Testis (tissue), 3 donors: ENCODE measurements around the gene GRIN2C. TPM values are rescaled to one million over a fixed set of nuclear protein-coding genes. Genes with fewer than 3 reads are reported as not detected.

Source experiments
- DNase-seq: peaks from one replicate; pipeline ENCODE4 v3.0.0-alpha.2; 2019
- H3K27ac ChIP-seq, 2 donors: fragments of 200-600 bp; sonication (generic); one replicate each; pipeline ENCODE4 v1.5.1; 2019
- H3K27me3 ChIP-seq: fragments of 200-600 bp; sonication (generic); one replicate; pipeline ENCODE4 v1.5.1; 2019
- H3K36me3 ChIP-seq: fragments of 200-600 bp; sonication (generic); one replicate; pipeline ENCODE4 v1.5.1; 2017; ENCODE audit warnings: low read depth; ENCODE audit errors: missing control alignments
- H3K4me1 ChIP-seq: fragments of 200-600 bp; sonication (generic); one replicate; pipeline ENCODE4 v1.5.1; 2019
- H3K4me3 ChIP-seq, 2 donors: fragments of 200-600 bp; sonication (generic); one replicate each; pipeline ENCODE4 v1.5.1; 2017 to 2019
- H3K9me3 ChIP-seq: fragments of 200-600 bp; sonication (generic); one replicate; pipeline ENCODE4 v1.5.1; 2017
- CTCF ChIP-seq, 3 experiments: fragments of 450-650 bp in 2 of 3; fragments of 200-600 bp in 1 of 3; sonication (generic) in 1 of 3; IDR thresholded peaks; one replicate each; pipeline ENCODE4 v1.5.1; 2016 to 2019; ENCODE audit warnings: antibody characterized with exemption in 3 of 3, mild to moderate bottlenecking in 2 of 3, moderate library complexity in 1 of 3
- POLR2A ChIP-seq: fragments of 450-650 bp; IDR thresholded peaks from one replicate; pipeline ENCODE4 v1.6.1; 2017; ENCODE audit warnings: antibody characterized with exemption, mild to moderate bottlenecking, moderate library complexity
- WGBS, 2 donors: methylation state at CpG; one replicate each; pipeline ENCODE4 v1.1.5; 2018; 5-methylcytosine and 5-hydroxymethylcytosine counted together
- intact Hi-C: fragments of 100-400 bp; cut with DNase I; formaldehyde crosslinking; loops from one replicate; pipeline ENCODE4 v1.15.1; 2023; ENCODE audit warnings: low total_unique reads
- polyA plus RNA-seq: library from polyadenylated mRNA; stranded (reverse); fragments of 350-450 nt; fragmentation: Illumina TruSeq; extraction: RNeasy Lipid Tissue Mini Kit (QIAGEN cat#74804); gene quantifications from one replicate; pipeline ENCODE4 v1.2.3, GENCODE V29; 2014; ENCODE audit warnings: low read depth, low replicate concordance; ENCODE audit not compliant: insufficient read depth
- total RNA-seq, 2 donors: library from RNA; depleted of rRNA; stranded (reverse); fragments of >200 nt; gene quantifications; one replicate each; pipeline ENCODE4 v1.2.3, GENCODE V29; 2016

The GRIN2C gene
- total and polyA plus RNA-seq, 3 donors from 2014 or later = 7.7 to 20.8 (median 20.1) TPM

DNA sequence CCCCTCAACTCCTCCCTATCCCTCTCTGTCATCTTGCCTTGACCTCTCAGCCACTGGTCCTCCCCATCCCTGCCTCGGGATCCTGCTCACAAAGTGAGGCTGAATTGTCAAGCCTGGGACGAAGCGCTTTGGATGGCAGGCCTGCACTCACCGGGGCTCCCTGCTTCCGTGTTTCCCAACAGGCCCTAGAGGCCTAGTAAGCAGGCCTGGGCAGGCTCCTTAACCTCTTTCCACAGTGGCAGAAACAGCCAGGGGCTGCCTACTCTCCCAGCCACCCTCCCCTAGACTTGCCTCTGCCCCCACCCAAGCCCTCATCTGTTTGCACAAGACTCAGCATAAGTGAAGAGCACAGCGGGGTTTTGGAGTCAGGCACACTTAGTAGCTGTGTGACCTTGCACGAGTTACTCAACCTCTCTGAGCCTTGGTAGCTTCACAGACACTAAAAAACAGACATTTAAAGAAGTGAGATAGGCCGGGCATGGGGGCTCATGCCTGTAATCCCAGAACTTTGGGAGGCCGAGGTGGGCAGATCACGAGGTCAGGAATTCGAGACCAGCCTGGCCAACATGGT lies 38.8 kb upstream of the GRIN2C start:
- no peak overlapping the region for H3K4me3 ChIP-seq
- no peaks in the 10 kb centered on the region for H3K36me3 ChIP-seq
- no peak for TF ChIP-seq CTCF (IDR thresholded peaks at IDR 0.05)
- TF ChIP-seq POLR2A = no peak
- WGBS, 2 donors = 87 to 89% methylated on average over 6 to 11 of the region's 11 CpGs
- no peaks in the 10 kb centered on the region for H3K27me3 ChIP-seq
- no peak overlapping the region for H3K27ac ChIP-seq
- peaks cover 3% of the 10 kb centered on the region for H3K4me1 ChIP-seq
- intact Hi-C loops = no loop called here
- DNase-seq = no peak
- no peaks in the 10 kb centered on the region for H3K9me3 ChIP-seq

GRCh38 chr17:74893936-74894671 lies 34.4 kb upstream of the GRIN2C start:
- Histone ChIP-seq H3K36me3 (no peaks in the 10 kb centered on the region), H3K4me1 (peaks cover 9% of the 10 kb centered on the region), H3K27ac (no peak overlapping the region), H3K27me3 (no peaks in the 10 kb centered on the region), H3K4me3 (peak overlapping the region in 1 of 2 donors; percentile 56), H3K9me3 (no peaks in the 10 kb centered on the region)
- 7 to 22% methylated on average over 13 to 22 of the region's 22 CpGs for WGBS, 2 donors
- TF ChIP-seq POLR2A (no peak), CTCF (IDR thresholded peaks at IDR 0.05) (no peak)
- intact Hi-C loops = no loop called here
- DNase-seq = no peak

DNA sequence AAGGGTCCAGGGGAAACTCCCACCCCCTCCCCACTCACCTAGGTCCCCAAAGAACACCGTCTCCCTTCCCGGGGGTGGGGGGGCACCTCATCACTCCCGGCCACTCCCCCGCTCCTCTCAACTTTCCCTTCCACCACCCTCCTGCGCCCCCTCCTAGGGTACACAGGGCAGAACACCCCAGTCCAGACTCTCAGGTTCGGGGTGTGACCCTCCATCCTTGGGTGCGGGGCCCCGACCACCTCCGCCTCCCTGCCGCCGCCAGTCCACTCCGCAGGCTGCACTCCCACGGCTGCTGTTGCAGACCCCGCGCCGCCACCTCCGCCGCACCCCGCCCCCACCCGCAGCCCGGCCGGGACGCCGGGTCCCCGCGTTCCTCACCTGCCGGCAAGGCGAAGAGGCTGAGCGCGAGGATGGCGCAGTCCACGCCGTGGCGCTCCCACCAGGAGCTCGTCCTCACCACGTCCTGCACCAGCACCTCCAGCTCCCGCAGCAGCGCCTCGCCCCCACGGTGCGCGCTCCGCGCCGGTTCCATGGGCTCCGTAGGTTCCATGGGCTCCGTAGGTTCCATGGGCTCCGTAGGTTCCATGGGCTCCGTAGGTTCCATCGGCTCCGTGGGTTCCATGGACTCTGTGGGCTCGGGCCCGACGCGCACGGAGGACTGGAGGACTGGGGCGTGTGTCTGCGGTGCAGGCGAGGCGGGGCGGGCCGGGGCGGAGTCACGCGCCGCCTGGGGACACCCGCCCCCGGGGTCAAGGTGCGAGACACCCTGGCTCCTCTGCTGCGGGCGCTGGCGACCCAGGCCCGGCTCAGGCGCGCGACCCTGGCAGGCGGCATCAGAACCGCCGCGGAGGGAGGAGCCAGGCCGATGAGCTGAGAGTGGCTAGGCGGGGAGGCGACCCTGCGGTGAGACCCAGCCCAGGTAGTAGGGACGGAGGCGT lies 33.6 kb upstream of the GRIN2C start, which contains the start of gene FADS6:
TSS of gene FADS6 (minus strand) at position 660 of the 938 bp plus-strand sequence. CDS start at position 622, 38 bp downstream.
- H3K27me3 ChIP-seq = no peaks in the 10 kb centered on the region
- TF ChIP-seq CTCF (IDR thresholded peaks at IDR 0.05) (no peak), POLR2A (no peak)
- intact Hi-C loops = no loop called here
- no peaks in the 10 kb centered on the region for H3K36me3 ChIP-seq
- peaks cover 9% of the 10 kb centered on the region for H3K4me1 ChIP-seq
- H3K9me3 ChIP-seq = no peaks in the 10 kb centered on the region
- peak within 1 kb of the TSS; percentile 18 to 56 for H3K4me3 ChIP-seq
- no peak within 1 kb of the TSS for H3K27ac ChIP-seq
- no peak for DNase-seq
- WGBS, 2 donors = 3 to 13% methylated on average over 11 to 46 of the region's 86 CpGs

- Histone ChIP-seq H3K27me3 (no peaks in the 10 kb centered on the region), H3K9me3 (no peaks in the 10 kb centered on the region), H3K4me1 (peaks cover 9% of the 10 kb centered on the region), H3K27ac (no peak overlapping the region), H3K36me3 (no peaks in the 10 kb centered on the region), H3K4me3 (no peak overlapping the region)
- whole genome bisulfite sequencing, 2 donors = 49 to 51% methylated on average over 18 to 20 of the region's 20 CpGs
- no peak for DNase-seq
- TF ChIP-seq POLR2A = no peak
- TF ChIP-seq CTCF (IDR thresholded peaks at IDR 0.05) = no peak
- intact Hi-C loops = no loop called here
These were observed 32.5 kb upstream of the GRIN2C start for GRCh38 chr17:74892013-74892841.
